ENCODE results near the gene DLGAP3. TPM values are rescaled to one million over a fixed set of nuclear protein-coding genes. Genes with fewer than 3 reads are reported as not detected.

DLGAP3 gene
- total RNA-seq: 1.2 TPM
- under 1 TPM; 0.11 to 0.26 (median 0.18) TPM for polyA plus RNA-seq

- Histone ChIP-seq H3K27ac (ENCODE audit: insufficient read depth, low read length, poor library complexity, severe bottlenecking) (no peak within 1 kb of the TSS), H3K9me3 (ENCODE audit: control insufficient read depth in 2 of 2, low read length in 2 of 2) (no peaks in the 10 kb centered on the region), H3K4me1 (ENCODE audit: control insufficient read depth, insufficient read depth, low read length, poor library complexity, severe bottlenecking) (peaks cover 15% of the 10 kb centered on the region), H3K4me3 (ENCODE audit: low read depth, low read length) (peak within 1 kb of the TSS; percentile 62), H3K36me3 (ENCODE audit: control insufficient read depth, insufficient read depth, low read length) (no peaks in the 10 kb centered on the region), H3K27me3 (ENCODE audit: control insufficient read depth, insufficient read depth, low read length) (peaks cover 20% of the 10 kb centered on the region)
- ATAC-seq (ENCODE audit: low read depth in 2 of 2) (no peak), DNase-seq (no peak)
- peaks cover 71% of the 10 kb centered on the region for H3K27me3 Mint-ChIP-seq
- H3K9me3 Mint-ChIP-seq: peaks cover 0 to 4% (median 0%) of the 10 kb centered on the region in 7 donors
- peaks cover 4 to 14% (median 9%) of the 10 kb centered on the region in 4 donors for H3K4me1 Mint-ChIP-seq
- peak within 1 kb of the TSS in 2 of 3 donors; percentile 3 to 51 for H3K27ac Mint-ChIP-seq
- peaks cover 3% of the 10 kb centered on the region for H3K36me3 Mint-ChIP-seq
- peak within 1 kb of the TSS; percentile 61 to 91 (median 80) for H3K4me3 Mint-ChIP-seq
Observed at GRCh38 chr1:34929497-34929852, at the start of gene DLGAP3. Gene DLGAP3 (minus strand): TSS chr1:34929650. CDS start chr1:34905383, 24,267 bp downstream.

- no peaks in the 10 kb centered on the region for H3K9me3 Mint-ChIP-seq
- Histone ChIP-seq H3K9me3 (ENCODE audit: control insufficient read depth in 2 of 2, low read length in 2 of 2) (no peaks in the 10 kb centered on the region), H3K27me3 (ENCODE audit: control insufficient read depth, insufficient read depth, low read length) (no peaks in the 10 kb centered on the region), H3K27ac (ENCODE audit: insufficient read depth, low read length, poor library complexity, severe bottlenecking) (no peak overlapping the region), H3K36me3 (ENCODE audit: control insufficient read depth, insufficient read depth, low read length) (peaks cover 24% of the 10 kb centered on the region), H3K4me3 (ENCODE audit: low read depth, low read length) (no peak overlapping the region), H3K4me1 (ENCODE audit: control insufficient read depth, insufficient read depth, low read length, poor library complexity, severe bottlenecking) (peaks cover 18% of the 10 kb centered on the region)
- DNase-seq (no peak), ATAC-seq (ENCODE audit: low read depth in 2 of 2) (no peak)
- peak overlapping the region in 1 of 3 donors; percentile 88 for H3K27ac Mint-ChIP-seq
- H3K4me3 Mint-ChIP-seq: no peak overlapping the region
- H3K36me3 Mint-ChIP-seq: peaks cover 20% of the 10 kb centered on the region
- H3K27me3 Mint-ChIP-seq: no peaks in the 10 kb centered on the region
- H3K4me1 Mint-ChIP-seq: peaks cover 0 to 46% (median 36%) of the 10 kb centered on the region in 4 donors
Observed at GRCh38 chr1:34978921-34979320, 49.5 kb upstream of the DLGAP3 start.

- Histone ChIP-seq H3K9me3 (ENCODE audit: control insufficient read depth in 2 of 2, low read length in 2 of 2) (no peaks in the 10 kb centered on the region), H3K27me3 (ENCODE audit: control insufficient read depth, insufficient read depth, low read length) (no peaks in the 10 kb centered on the region), H3K4me1 (ENCODE audit: control insufficient read depth, insufficient read depth, low read length, poor library complexity, severe bottlenecking) (peaks cover 10% of the 10 kb centered on the region), H3K27ac (ENCODE audit: insufficient read depth, low read length, poor library complexity, severe bottlenecking) (no peak overlapping the region), H3K36me3 (ENCODE audit: control insufficient read depth, insufficient read depth, low read length) (peaks cover 24% of the 10 kb centered on the region), H3K4me3 (ENCODE audit: low read depth, low read length) (no peak overlapping the region)
- no peaks in the 10 kb centered on the region for H3K27me3 Mint-ChIP-seq
- H3K27ac Mint-ChIP-seq: peak overlapping the region in 2 of 3 donors; percentile 68 to 88
- ATAC-seq (ENCODE audit: low read depth in 2 of 2) (no peak), DNase-seq (no peak)
- no peaks in the 10 kb centered on the region for H3K9me3 Mint-ChIP-seq
- H3K36me3 Mint-ChIP-seq: peaks cover 20% of the 10 kb centered on the region
- peaks cover 0 to 40% (median 29%) of the 10 kb centered on the region in 4 donors for H3K4me1 Mint-ChIP-seq
- H3K4me3 Mint-ChIP-seq: peak overlapping the region in 1 of 4 donors; percentile 25
Observed at GRCh38 chr1:34977858-34978257, 48.4 kb upstream of the DLGAP3 start.

GRCh38 chr1:34977210-34977471, 47.7 kb upstream of the DLGAP3 start:
- peaks cover 19% of the 10 kb centered on the region for H3K36me3 Mint-ChIP-seq
- Histone ChIP-seq H3K36me3 (ENCODE audit: control insufficient read depth, insufficient read depth, low read length) (peaks cover 24% of the 10 kb centered on the region), H3K9me3 (ENCODE audit: control insufficient read depth in 2 of 2, low read length in 2 of 2) (no peaks in the 10 kb centered on the region), H3K27ac (ENCODE audit: insufficient read depth, low read length, poor library complexity, severe bottlenecking) (no peak overlapping the region), H3K4me1 (ENCODE audit: control insufficient read depth, insufficient read depth, low read length, poor library complexity, severe bottlenecking) (peaks cover 5% of the 10 kb centered on the region), H3K27me3 (ENCODE audit: control insufficient read depth, insufficient read depth, low read length) (no peaks in the 10 kb centered on the region), H3K4me3 (ENCODE audit: low read depth, low read length) (no peak overlapping the region)
- ATAC-seq (ENCODE audit: low read depth in 2 of 2): no peak
- DNase-seq: no peak
- H3K4me1 Mint-ChIP-seq: peaks cover 0 to 40% (median 25%) of the 10 kb centered on the region in 4 donors
- H3K4me3 Mint-ChIP-seq: no peak overlapping the region
- H3K27me3 Mint-ChIP-seq: no peaks in the 10 kb centered on the region
- no peak overlapping the region for H3K27ac Mint-ChIP-seq
- H3K9me3 Mint-ChIP-seq: no peaks in the 10 kb centered on the region

- Mint-ChIP-seq H3K36me3 (peaks cover 15% of the 10 kb centered on the region), H3K27me3 (no peaks in the 10 kb centered on the region), H3K4me1 (peaks cover 0 to 41% (median 23%) of the 10 kb centered on the region in 4 donors), H3K4me3 (no peak overlapping the region), H3K9me3 (no peaks in the 10 kb centered on the region), H3K27ac (peak overlapping the region in 1 of 3 donors; percentile 24)
- H3K27me3 ChIP-seq (ENCODE audit: control insufficient read depth, insufficient read depth, low read length): no peaks in the 10 kb centered on the region
- no peaks in the 10 kb centered on the region for H3K4me1 ChIP-seq (ENCODE audit: control insufficient read depth, insufficient read depth, low read length, poor library complexity, severe bottlenecking)
- no peak overlapping the region for H3K4me3 ChIP-seq (ENCODE audit: low read depth, low read length)
- DNase-seq (no peak), ATAC-seq (ENCODE audit: low read depth in 2 of 2) (no peak)
- no peaks in the 10 kb centered on the region for H3K9me3 ChIP-seq (ENCODE audit: control insufficient read depth in 2 of 2, low read length in 2 of 2)
- peaks cover 20% of the 10 kb centered on the region for H3K36me3 ChIP-seq (ENCODE audit: control insufficient read depth, insufficient read depth, low read length)
- no peak overlapping the region for H3K27ac ChIP-seq (ENCODE audit: insufficient read depth, low read length, poor library complexity, severe bottlenecking)
Observed at GRCh38 chr1:34976384-34977209, 47.1 kb upstream of the DLGAP3 start.

- Histone ChIP-seq H3K4me3 (ENCODE audit: low read depth, low read length) (no peak overlapping the region), H3K36me3 (ENCODE audit: control insufficient read depth, insufficient read depth, low read length) (peaks cover 12% of the 10 kb centered on the region), H3K9me3 (ENCODE audit: control insufficient read depth in 2 of 2, low read length in 2 of 2) (no peaks in the 10 kb centered on the region), H3K27me3 (ENCODE audit: control insufficient read depth, insufficient read depth, low read length) (no peaks in the 10 kb centered on the region), H3K27ac (ENCODE audit: insufficient read depth, low read length, poor library complexity, severe bottlenecking) (no peak overlapping the region), H3K4me1 (ENCODE audit: control insufficient read depth, insufficient read depth, low read length, poor library complexity, severe bottlenecking) (no peaks in the 10 kb centered on the region)
- H3K27ac Mint-ChIP-seq: peak overlapping the region in 1 of 3 donors; percentile 24
- no peak for DNase-seq
- ATAC-seq (ENCODE audit: low read depth in 2 of 2): no peak
- H3K36me3 Mint-ChIP-seq: peaks cover 10% of the 10 kb centered on the region
- H3K27me3 Mint-ChIP-seq: no peaks in the 10 kb centered on the region
- no peaks in the 10 kb centered on the region for H3K9me3 Mint-ChIP-seq
- H3K4me3 Mint-ChIP-seq: no peak overlapping the region
- H3K4me1 Mint-ChIP-seq: peaks cover 0 to 35% (median 19%) of the 10 kb centered on the region in 4 donors
Observed at GRCh38 chr1:34975771-34976170, 46.3 kb upstream of the DLGAP3 start.

GRCh38 chr1:34975338-34975737, 45.9 kb upstream of the DLGAP3 start:
- Histone ChIP-seq H3K27me3 (ENCODE audit: control insufficient read depth, insufficient read depth, low read length) (no peaks in the 10 kb centered on the region), H3K27ac (ENCODE audit: insufficient read depth, low read length, poor library complexity, severe bottlenecking) (no peak overlapping the region), H3K4me1 (ENCODE audit: control insufficient read depth, insufficient read depth, low read length, poor library complexity, severe bottlenecking) (no peaks in the 10 kb centered on the region), H3K9me3 (ENCODE audit: control insufficient read depth in 2 of 2, low read length in 2 of 2) (no peaks in the 10 kb centered on the region), H3K4me3 (ENCODE audit: low read depth, low read length) (no peak overlapping the region), H3K36me3 (ENCODE audit: control insufficient read depth, insufficient read depth, low read length) (peaks cover 11% of the 10 kb centered on the region)
- no peak overlapping the region for H3K4me3 Mint-ChIP-seq
- H3K9me3 Mint-ChIP-seq: no peaks in the 10 kb centered on the region
- peaks cover 0 to 31% (median 17%) of the 10 kb centered on the region in 4 donors for H3K4me1 Mint-ChIP-seq
- no peak for ATAC-seq (ENCODE audit: low read depth in 2 of 2)
- peaks cover 10% of the 10 kb centered on the region for H3K36me3 Mint-ChIP-seq
- DNase-seq: no peak
- no peaks in the 10 kb centered on the region for H3K27me3 Mint-ChIP-seq
- H3K27ac Mint-ChIP-seq: peak overlapping the region in 1 of 3 donors; percentile 16

- H3K9me3 ChIP-seq (ENCODE audit: control insufficient read depth in 2 of 2, low read length in 2 of 2): no peaks in the 10 kb centered on the region
- ATAC-seq (ENCODE audit: low read depth in 2 of 2): no peak
- no peak for DNase-seq
- no peak overlapping the region for H3K4me3 ChIP-seq (ENCODE audit: low read depth, low read length)
- H3K4me1 Mint-ChIP-seq: peaks cover 0 to 29% (median 18%) of the 10 kb centered on the region in 4 donors
- peaks cover 11% of the 10 kb centered on the region for H3K36me3 ChIP-seq (ENCODE audit: control insufficient read depth, insufficient read depth, low read length)
- no peak overlapping the region for H3K27ac ChIP-seq (ENCODE audit: insufficient read depth, low read length, poor library complexity, severe bottlenecking)
- peaks cover 10% of the 10 kb centered on the region for H3K36me3 Mint-ChIP-seq
- no peaks in the 10 kb centered on the region for H3K9me3 Mint-ChIP-seq
- H3K27me3 Mint-ChIP-seq: no peaks in the 10 kb centered on the region
- no peaks in the 10 kb centered on the region for H3K4me1 ChIP-seq (ENCODE audit: control insufficient read depth, insufficient read depth, low read length, poor library complexity, severe bottlenecking)
- H3K4me3 Mint-ChIP-seq: no peak overlapping the region
- H3K27me3 ChIP-seq (ENCODE audit: control insufficient read depth, insufficient read depth, low read length): no peaks in the 10 kb centered on the region
- no peak overlapping the region for H3K27ac Mint-ChIP-seq
Observed at GRCh38 chr1:34974626-34975025, 45.2 kb upstream of the DLGAP3 start.
